Neural progenitor cell (in vitro differentiated cells): ENCODE measurements around the gene TPPP.

Experiments used
- CTCF ChIP-seq: fragments of 200-600 bp; sonication (generic); IDR thresholded peaks from 2 replicates; pipeline ENCODE4 v1.5.1; 2017; ENCODE audit warnings: antibody characterized with exemption, mild to moderate bottlenecking
- EZH2 ChIP-seq: fragments of 200-600 bp; sonication (generic); IDR thresholded peaks from 2 replicates; pipeline ENCODE4 v1.6.1; 2017; ENCODE audit warnings: antibody characterized with exemption, mild to moderate bottlenecking, moderate library complexity

GRCh38 chr5:673161-673830, 19.9 kb downstream of the TPPP start:
- TF ChIP-seq CTCF (no peak), EZH2 (no peak)
